K562 (cell line): Measurements from ENCODE around the gene TMEM101. TPM values are rescaled to one million over a fixed set of nuclear protein-coding genes. Genes with fewer than 3 reads are reported as not detected.

Source experiments
- ATAC-seq: fragments of 200-7000 bp; cut with Tn5 transposase; 3 replicates; pipeline ENCODE4 v1.9.1; 2020; ENCODE audit warnings: moderate library complexity
- BruUV-seq: library from RNA; stranded (reverse); fragments of 400-500 nt; replicated peaks from 2 replicates; lab custom pipeline; 2021; lab: Mats Ljungman, UMichigan
- CTCF ChIA-PET: fragments of 300-600 bp; formaldehyde crosslinking; extraction: SDS; loops from one replicate; lab custom pipeline; 2021; ENCODE audit warnings: low intra/inter-chr PET ratio; lab: Yijun Ruan, JAX
- POLR2A ChIA-PET: fragments of 300-600, 350-650 bp; sonication (Branson Sonifier 250); formaldehyde crosslinking; extraction: SDS; loops from one replicate; lab custom pipeline; 2021; ENCODE audit warnings: antibody characterized with exemption, inconsistent platforms; lab: Yijun Ruan, JAX
- DNase-seq, 4 experiments: peaks; one replicate each; pipeline versions ENCODE4 v3.0.0 to v3.0.0-alpha.2; 2011 to 2018; ENCODE audit warnings: low spot score in 3 of 4, mixed read lengths in 3 of 4; ENCODE audit errors: extremely low read depth in 1 of 4
- FAIRE-seq: peaks from 2 replicates; lab custom pipeline; 2011; peaks lifted over from hg19 to GRCh38; lab: Jason Lieb, UNC
- H2AFZ ChIP-seq: 2 replicates; pipeline ENCODE4 v1.6.0; 2011; ENCODE audit warnings: low read depth, low read length, control low read depth, inconsistent platforms
- H3K27ac ChIP-seq: fragments of 200-600 bp; 3 replicates; pipeline ENCODE4 v1.8.0; 2011; ENCODE audit warnings: low read depth, mild to moderate bottlenecking, control low read depth, inconsistent platforms, low read length, moderate library complexity, mixed read lengths; ENCODE audit errors: extremely low read depth
- H3K27me3 ChIP-seq, 2 experiments: fragments of 300-600 bp in 1 of 2; 2 replicates in 1 of 2; 3 replicates in 1 of 2; pipeline versions ENCODE4 v1.6.0 to v1.8.0; 2011; ENCODE audit warnings: inconsistent platforms in 2 of 2, low read length in 2 of 2, mild to moderate bottlenecking in 1 of 2, mixed read lengths in 1 of 2, moderate library complexity in 1 of 2; ENCODE audit not compliant: control insufficient read depth in 2 of 2, insufficient read depth in 2 of 2
- H3K36me3 ChIP-seq: fragments of 300-600 bp; 3 replicates; pipeline ENCODE4 v1.8.0; 2011; ENCODE audit warnings: mild to moderate bottlenecking, low read length, inconsistent platforms; ENCODE audit not compliant: control insufficient read depth, insufficient read depth
- H3K4me1 ChIP-seq, 2 experiments: fragments of 200-600 bp in 1 of 2; replicated peaks in 1 of 2; 2 replicates in 1 of 2; 3 replicates in 1 of 2; pipeline versions ENCODE4 v1.5.1 to v1.8.0; 2011; ENCODE audit warnings: inconsistent platforms in 2 of 2, low read length in 2 of 2, mild to moderate bottlenecking in 1 of 2, mixed read lengths in 1 of 2, moderate library complexity in 1 of 2; ENCODE audit not compliant: control insufficient read depth in 2 of 2, insufficient read depth in 2 of 2
- H3K4me2 ChIP-seq: 2 replicates; pipeline ENCODE4 v1.6.1; 2011; ENCODE audit warnings: low read length, control low read depth, inconsistent platforms, mixed read lengths; ENCODE audit not compliant: insufficient read depth
- H3K4me3 ChIP-seq: fragments of 200-600 bp; sonication (generic), shearing (Covaris generic); 2 replicates; pipeline ENCODE4 v1.5.1; 2016; ENCODE audit warnings: control low read depth, inconsistent platforms
- H3K79me2 ChIP-seq: fragments of 200-600 bp; 3 replicates; pipeline ENCODE4 v1.8.0; 2011; ENCODE audit warnings: low read length, inconsistent platforms; ENCODE audit not compliant: control insufficient read depth, insufficient read depth
- H3K9ac ChIP-seq, 2 experiments: 2 replicates each; pipeline versions ENCODE4 v1.6.0 to v1.6.1; 2011; ENCODE audit warnings: low read depth in 2 of 2, low read length in 2 of 2, control low read depth in 1 of 2, inconsistent platforms in 1 of 2, mild to moderate bottlenecking in 1 of 2, mixed read lengths in 1 of 2; ENCODE audit not compliant: insufficient read depth in 1 of 2
- H3K9me1 ChIP-seq: one replicate; pipeline ENCODE4 v1.6.0; 2011; ENCODE audit warnings: inconsistent platforms, mild to moderate bottlenecking, low read length, moderate library complexity; ENCODE audit not compliant: control insufficient read depth, insufficient read depth
- H3K9me3 ChIP-seq: replicated peaks from 2 replicates; pipeline ENCODE4 v1.5.1; 2011; ENCODE audit warnings: low read depth, low read length, inconsistent platforms; ENCODE audit not compliant: control insufficient read depth, insufficient read depth
- H4K20me1 ChIP-seq: replicated peaks from 2 replicates; pipeline ENCODE4 v1.6.1; 2011; ENCODE audit warnings: low read length, inconsistent platforms, mixed read lengths; ENCODE audit not compliant: control insufficient read depth, insufficient read depth
- FOXM1 ChIP-seq, 2 experiments: fragments of 450-650 bp in 1 of 2; sonication (generic) in 1 of 2; formaldehyde crosslinking in 1 of 2; IDR thresholded peaks; 2 replicates each; pipeline versions ENCODE4 v1.6.1 to v1.9.0; 2017 to 2022; ENCODE audit warnings: low read depth in 2 of 2, mild to moderate bottlenecking in 2 of 2, missing genetic modification reagents in 1 of 2, moderate library complexity in 1 of 2
- NCOA1 ChIP-seq: fragments of 450-650 bp; IDR thresholded peaks from 2 replicates; pipeline ENCODE4 v1.6.1; 2016; ENCODE audit warnings: low read depth
- POLR2G ChIP-seq: fragments of 200-400 bp; formaldehyde crosslinking; IDR thresholded peaks from 2 replicates; pipeline ENCODE4 v1.6.1; 2017; ENCODE audit warnings: low read depth, mild to moderate bottlenecking, antibody characterized with exemption, low read length, moderate library complexity
- RBFOX2 ChIP-seq: fragments of 200-400 bp; formaldehyde crosslinking; IDR thresholded peaks from 2 replicates; pipeline ENCODE4 v1.6.1; 2017; ENCODE audit warnings: low read depth, mild to moderate bottlenecking, low read length, moderate library complexity
- TAL1 ChIP-seq: fragments of 450-650 bp; IDR thresholded peaks from 2 replicates; pipeline ENCODE4 v1.6.1; 2016; ENCODE audit warnings: mild to moderate bottlenecking
- TCF3 ChIP-seq: sonication (generic); formaldehyde crosslinking; IDR thresholded peaks from 2 replicates; pipeline ENCODE4 v1.4.0; 2020; ENCODE audit warnings: mild to moderate bottlenecking, missing genetic modification reagents
- WGBS: fragments of 100-300 bp; shearing (Covaris generic); methylation state at CpG from one replicate; pipeline ENCODE4 v1.1.6; 2016; ENCODE audit warnings: low coverage, mixed read lengths; ENCODE audit not compliant: insufficient coverage; ENCODE audit errors: missing lambda C conversion rate; 5-methylcytosine and 5-hydroxymethylcytosine counted together
- in situ Hi-C: fragments of 300-500 bp; cut with MboI; formaldehyde crosslinking; loops from 4 replicates; pipeline ENCODE4 v1.15.0; 2018; ENCODE audit warnings: inconsistent platforms, mixed read lengths
- intact Hi-C: fragments of 100-400 bp; cut with micrococcal nuclease; formaldehyde crosslinking; loops from 2 replicates; pipeline ENCODE4 v1.14.2; 2022
- polyA plus RNA-seq, 8 experiments: library from polyadenylated mRNA; depleted of rRNA in 4 of 8; stranded (reverse) in 5 of 8; unstranded in 3 of 8; fragments of >200 nt; fragmentation: Nextera tagmentation in 2 of 8; fragmentation: Illumina TruSeq in 1 of 8; extraction: Ambion mirVana in 2 of 8; extraction: Trizol in 1 of 8; gene quantifications; 2 replicates each; pipeline versions ENCODE4 v1.2.1 to v1.2.3, GENCODE V29; 2011 to 2014; ENCODE audit warnings: inconsistent platforms in 1 of 8, missing spikeins in 1 of 8
- total RNA-seq, 7 experiments: library from RNA; depleted of rRNA in 6 of 7; stranded (reverse); fragments of >200 nt in 6 of 7; fragmentation: Illumina TruSeq in 2 of 7; extraction: Trizol in 2 of 7; gene quantifications; 2 replicates each; pipeline versions ENCODE4 v1.2.1 to v1.2.3, GENCODE V29; 2011 to 2021; ENCODE audit warnings: low replicate concordance in 1 of 7
- TF ChIP-seq, protein P1 (sequence below): sonication (generic); formaldehyde crosslinking; IDR thresholded peaks from 2 replicates; pipeline ENCODE4 v1.8.0; 2022; ENCODE audit warnings: mild to moderate bottlenecking, missing genetic modification reagents
- TF ChIP-seq, protein P2 (sequence below), 2 experiments: IDR thresholded peaks; 2 replicates each; pipeline ENCODE4 v1.6.1; 2012; ENCODE audit warnings: improper control_type of control experiment in 2 of 2, low read depth in 2 of 2, low read length in 2 of 2, borderline replicate concordance in 1 of 2

TMEM101 gene
- total and polyA plus RNA-seq, 9 of the 15 experiments (the other 6 are each of a cell fraction or from before 2014, with no cell fraction given) = 21.2 to 110 (median 37.8) TPM

DNA sequence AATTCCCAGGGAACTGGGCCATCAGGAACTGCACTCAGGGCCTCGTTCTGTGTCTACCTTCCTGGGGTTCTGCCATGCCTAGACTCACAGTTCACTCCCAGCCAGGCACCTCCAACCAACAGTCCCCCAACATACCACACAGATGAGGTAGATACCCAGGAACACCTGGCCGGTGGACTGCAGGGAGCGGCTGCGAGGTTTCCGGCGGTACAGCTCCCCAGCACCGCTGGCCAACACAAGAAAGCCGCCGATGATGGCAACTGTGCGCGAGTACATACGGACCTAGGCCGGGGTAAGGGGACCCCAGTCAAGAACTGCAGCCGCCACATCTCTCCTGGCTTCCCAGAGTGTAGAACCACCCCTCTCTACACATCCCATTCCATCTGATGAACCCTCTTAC lies 1.9 kb downstream of the TMEM101 start:
- Histone ChIP-seq H3K27ac (no peak overlapping the region), H3K36me3 (peaks cover 16% of the 10 kb centered on the region; the same call in 1 of the 3 replicates), H4K20me1 (0 out of 2 replicates have a peak, but pooled peaks cover 4% of the 10 kb centered on the region), H3K27me3 (no peaks in the 10 kb centered on the region), H3K4me1 (peaks cover 4 to 20% of the 10 kb centered on the region in 2 experiments; a peak in 4 of 5 replicates), H3K4me2 (no peak overlapping the region), H3K4me3 (no peak overlapping the region), H3K9me1 (no peaks in the 10 kb centered on the region), H3K79me2 (peaks cover 12% of the 10 kb centered on the region; the same call in 2 of the 3 replicates), H2AFZ (no peak overlapping the region), H3K9me3 (no peaks in the 10 kb centered on the region), H3K9ac (peak overlapping the region in 1 of 2 experiments; percentile 18; a peak in 2 of 4 replicates)
- no peak for ATAC-seq
- POLR2A ChIA-PET = no interaction called here
- 0 out of 2 replicates have a peak, but pooled peaks have one; percentile 19 for TF ChIP-seq RBFOX2
- no peak for TF ChIP-seq NCOA1
- 0 out of 2 replicates have a peak, but pooled peaks have one; percentile 16 for TF ChIP-seq POLR2G
- no peak for TF ChIP-seq TAL1
- TF ChIP-seq, protein P1, sequence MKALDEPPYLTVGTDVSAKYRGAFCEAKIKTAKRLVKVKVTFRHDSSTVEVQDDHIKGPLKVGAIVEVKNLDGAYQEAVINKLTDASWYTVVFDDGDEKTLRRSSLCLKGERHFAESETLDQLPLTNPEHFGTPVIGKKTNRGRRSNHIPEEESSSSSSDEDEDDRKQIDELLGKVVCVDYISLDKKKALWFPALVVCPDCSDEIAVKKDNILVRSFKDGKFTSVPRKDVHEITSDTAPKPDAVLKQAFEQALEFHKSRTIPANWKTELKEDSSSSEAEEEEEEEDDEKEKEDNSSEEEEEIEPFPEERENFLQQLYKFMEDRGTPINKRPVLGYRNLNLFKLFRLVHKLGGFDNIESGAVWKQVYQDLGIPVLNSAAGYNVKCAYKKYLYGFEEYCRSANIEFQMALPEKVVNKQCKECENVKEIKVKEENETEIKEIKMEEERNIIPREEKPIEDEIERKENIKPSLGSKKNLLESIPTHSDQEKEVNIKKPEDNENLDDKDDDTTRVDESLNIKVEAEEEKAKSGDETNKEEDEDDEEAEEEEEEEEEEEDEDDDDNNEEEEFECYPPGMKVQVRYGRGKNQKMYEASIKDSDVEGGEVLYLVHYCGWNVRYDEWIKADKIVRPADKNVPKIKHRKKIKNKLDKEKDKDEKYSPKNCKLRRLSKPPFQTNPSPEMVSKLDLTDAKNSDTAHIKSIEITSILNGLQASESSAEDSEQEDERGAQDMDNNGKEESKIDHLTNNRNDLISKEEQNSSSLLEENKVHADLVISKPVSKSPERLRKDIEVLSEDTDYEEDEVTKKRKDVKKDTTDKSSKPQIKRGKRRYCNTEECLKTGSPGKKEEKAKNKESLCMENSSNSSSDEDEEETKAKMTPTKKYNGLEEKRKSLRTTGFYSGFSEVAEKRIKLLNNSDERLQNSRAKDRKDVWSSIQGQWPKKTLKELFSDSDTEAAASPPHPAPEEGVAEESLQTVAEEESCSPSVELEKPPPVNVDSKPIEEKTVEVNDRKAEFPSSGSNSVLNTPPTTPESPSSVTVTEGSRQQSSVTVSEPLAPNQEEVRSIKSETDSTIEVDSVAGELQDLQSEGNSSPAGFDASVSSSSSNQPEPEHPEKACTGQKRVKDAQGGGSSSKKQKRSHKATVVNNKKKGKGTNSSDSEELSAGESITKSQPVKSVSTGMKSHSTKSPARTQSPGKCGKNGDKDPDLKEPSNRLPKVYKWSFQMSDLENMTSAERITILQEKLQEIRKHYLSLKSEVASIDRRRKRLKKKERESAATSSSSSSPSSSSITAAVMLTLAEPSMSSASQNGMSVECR = no peak
- no peak for TF ChIP-seq FOXM1 (IDR thresholded peaks at IDR 0.05; ENCODE audit: low read depth)
- TF ChIP-seq FOXM1 (CRISPR knock-in tag; IDR thresholded peaks at IDR 0.05; ENCODE audit: low read depth) = no peak
- no peak for TF ChIP-seq TCF3 (CRISPR knock-in tag)
- TF ChIP-seq, protein P2, sequence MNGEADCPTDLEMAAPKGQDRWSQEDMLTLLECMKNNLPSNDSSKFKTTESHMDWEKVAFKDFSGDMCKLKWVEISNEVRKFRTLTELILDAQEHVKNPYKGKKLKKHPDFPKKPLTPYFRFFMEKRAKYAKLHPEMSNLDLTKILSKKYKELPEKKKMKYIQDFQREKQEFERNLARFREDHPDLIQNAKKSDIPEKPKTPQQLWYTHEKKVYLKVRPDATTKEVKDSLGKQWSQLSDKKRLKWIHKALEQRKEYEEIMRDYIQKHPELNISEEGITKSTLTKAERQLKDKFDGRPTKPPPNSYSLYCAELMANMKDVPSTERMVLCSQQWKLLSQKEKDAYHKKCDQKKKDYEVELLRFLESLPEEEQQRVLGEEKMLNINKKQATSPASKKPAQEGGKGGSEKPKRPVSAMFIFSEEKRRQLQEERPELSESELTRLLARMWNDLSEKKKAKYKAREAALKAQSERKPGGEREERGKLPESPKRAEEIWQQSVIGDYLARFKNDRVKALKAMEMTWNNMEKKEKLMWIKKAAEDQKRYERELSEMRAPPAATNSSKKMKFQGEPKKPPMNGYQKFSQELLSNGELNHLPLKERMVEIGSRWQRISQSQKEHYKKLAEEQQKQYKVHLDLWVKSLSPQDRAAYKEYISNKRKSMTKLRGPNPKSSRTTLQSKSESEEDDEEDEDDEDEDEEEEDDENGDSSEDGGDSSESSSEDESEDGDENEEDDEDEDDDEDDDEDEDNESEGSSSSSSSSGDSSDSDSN (IDR thresholded peaks at IDR 0.05; ENCODE audit: borderline replicate concordance in 1 of 2, low read depth in 2 of 2, low read length in 2 of 2) = no peak
- intact Hi-C loops (loop anchor here (10.0 kb wide), 1 partner anchor 152 kb away; no protein-coding TSS in a partner anchor), in situ Hi-C loops (no loop called here)
- WGBS = 94% methylated on average over 14 of the region's 14 CpGs
- no TSS peak for BruUV-seq
- DNase-seq = peak in 1 of 4 experiments; percentile 8
- no peak for FAIRE-seq
- CTCF ChIA-PET = no interaction called here
